ENCODE results near the gene ABLIM3.

The ABLIM3 gene

DNA sequence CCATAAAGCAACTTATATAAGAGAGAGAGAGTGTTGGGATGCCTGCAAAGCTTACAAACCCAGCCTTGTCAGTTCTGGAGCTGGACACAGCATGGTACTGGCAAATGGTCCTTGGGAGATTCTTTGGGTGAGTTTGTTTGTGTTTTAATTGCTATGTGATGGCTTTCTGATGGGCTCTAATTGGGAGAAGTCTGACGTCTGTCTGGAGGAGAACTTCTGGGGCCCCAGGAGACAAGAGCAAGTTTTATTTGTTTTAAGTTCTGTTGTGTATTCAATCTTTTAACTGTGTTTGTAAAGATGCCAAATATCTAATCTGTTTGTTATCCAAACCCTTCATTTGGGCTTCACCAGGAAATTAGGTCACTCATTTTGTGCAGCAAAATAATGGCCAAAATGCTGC lies 80.0 kb downstream of the ABLIM3 start:
- DNase-seq, result no peak

- no peak for DNase-seq
Observed at GRCh38 chr5:149221731-149222342, 80.5 kb downstream of the ABLIM3 start.

DNA sequence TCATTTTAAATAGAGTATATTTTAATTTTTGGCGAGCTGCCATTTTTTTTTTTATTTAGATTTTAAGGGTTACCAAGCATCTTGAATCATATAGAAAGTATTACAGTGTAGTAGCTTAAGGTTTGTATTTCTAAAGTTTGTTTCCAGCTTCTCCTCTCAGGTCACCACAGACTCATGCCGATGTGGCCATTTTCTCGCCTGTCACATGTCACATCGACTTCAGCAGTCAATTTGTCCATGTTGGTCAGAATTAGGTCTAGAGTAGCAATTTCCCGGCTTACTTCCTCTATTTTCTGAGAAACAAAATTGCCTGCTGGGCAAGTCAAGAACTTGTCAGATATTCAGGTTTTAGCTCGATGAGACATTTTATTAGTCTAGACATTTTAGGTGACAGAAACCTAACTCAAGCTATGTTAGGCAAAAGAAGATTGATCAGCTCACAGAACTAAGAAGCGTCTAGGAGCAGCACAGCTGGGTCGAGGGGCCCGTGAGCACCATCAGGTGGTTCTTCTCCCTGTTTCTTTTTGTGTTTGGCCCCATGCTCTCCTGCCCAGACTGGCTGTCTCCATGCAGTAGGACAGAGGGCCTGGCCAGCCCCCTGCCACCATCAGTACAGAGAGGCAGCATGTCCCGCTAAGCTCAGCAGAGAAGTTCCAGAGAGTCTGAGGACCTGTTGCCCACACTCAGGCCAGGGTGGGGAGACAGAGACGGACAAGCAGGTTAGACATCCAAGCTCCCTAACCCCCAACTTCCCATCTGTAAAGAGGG lies 82.0 kb downstream of the ABLIM3 start:
- no peak for DNase-seq

DNA sequence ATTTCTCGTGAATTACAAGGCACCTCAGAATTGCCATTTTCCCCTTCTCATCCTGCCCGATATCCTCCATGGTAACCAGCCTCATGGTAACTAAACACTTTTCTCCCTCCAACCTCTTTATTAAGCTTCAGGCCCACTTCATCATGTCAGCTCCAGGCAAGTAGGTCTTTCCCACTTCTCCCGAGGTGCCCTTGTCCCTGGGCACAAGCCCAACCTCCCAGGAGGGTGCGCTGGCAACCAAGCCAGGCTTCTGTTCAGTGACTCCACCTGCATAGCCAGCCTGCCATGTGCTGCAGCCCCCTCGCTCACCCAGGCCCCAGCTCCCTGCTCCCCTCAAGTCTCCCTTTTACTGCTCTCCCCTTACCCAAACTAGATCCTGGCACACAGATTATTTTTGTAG lies 83.0 kb downstream of the ABLIM3 start:
- peak; percentile 50 for DNase-seq

- DNase-seq, result no peak
Observed at GRCh38 chr5:149227168-149227826, 86.0 kb downstream of the ABLIM3 start.

GRCh38 chr5:149228618-149229297 lies 87.5 kb downstream of the ABLIM3 start:
- DNase-seq, result peak; percentile 8

- no peak for DNase-seq
Observed at GRCh38 chr5:149229298-149229937, 88.1 kb downstream of the ABLIM3 start.

GRCh38 chr5:149235841-149236240 lies 94.5 kb downstream of the ABLIM3 start:
- DNase-seq, result no peak

GRCh38 chr5:149237662-149238061 lies 96.4 kb downstream of the ABLIM3 start:
- no peak for DNase-seq

GRCh38 chr5:149238540-149238939 lies 97.2 kb downstream of the ABLIM3 start:
- DNase-seq, result no peak

- DNase-seq, result no peak
Observed at GRCh38 chr5:149239917-149240316, 98.6 kb downstream of the ABLIM3 start.

- DNase-seq, result no peak
Observed at GRCh38 chr5:149240354-149240998, 99.2 kb downstream of the ABLIM3 start.

DNA sequence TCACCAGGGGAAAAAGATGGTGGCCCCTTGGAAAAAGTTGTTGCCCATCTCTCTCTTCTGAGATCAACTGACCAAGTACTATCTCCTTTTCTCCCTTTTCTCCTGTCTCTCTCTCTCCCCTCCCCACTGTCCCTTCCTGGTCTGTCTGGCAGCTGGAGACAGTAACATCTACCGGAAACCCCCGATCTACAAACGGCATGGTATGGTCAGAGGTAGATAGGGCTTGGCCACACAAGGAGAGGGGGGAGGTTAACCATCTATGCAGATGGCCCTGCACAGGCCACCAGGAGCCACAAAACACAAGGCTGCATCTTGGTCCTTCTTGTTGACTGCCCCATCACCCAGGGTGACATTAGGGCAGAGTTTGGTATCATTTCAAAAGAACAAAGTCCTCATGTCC lies 101.0 kb downstream of the ABLIM3 start:
- DNase-seq, result no peak

DNA sequence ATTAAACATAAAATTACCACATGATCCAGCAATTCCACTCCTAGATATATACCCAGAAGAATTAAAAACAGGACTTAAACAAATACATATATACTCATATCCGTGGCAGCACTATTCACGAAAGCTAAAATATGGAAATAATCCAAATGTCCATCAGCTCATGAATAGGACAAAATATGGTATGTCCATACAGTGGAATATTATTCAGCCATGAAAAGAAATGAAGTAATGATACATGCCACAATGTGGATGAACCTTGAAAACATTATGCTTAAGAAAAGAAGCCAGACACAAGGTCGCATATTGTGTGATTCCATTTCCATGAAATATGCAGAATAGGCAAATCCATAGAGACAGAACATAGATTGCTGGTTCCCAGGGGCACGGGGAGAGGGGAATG lies 105.6 kb downstream of the ABLIM3 start:
- DNase-seq, result no peak

GRCh38 chr5:149247726-149248125 lies 106.4 kb downstream of the ABLIM3 start:
- no peak for DNase-seq

- DNase-seq, result no peak
Observed at GRCh38 chr5:149251546-149251945, 110.3 kb downstream of the ABLIM3 start.

DNA sequence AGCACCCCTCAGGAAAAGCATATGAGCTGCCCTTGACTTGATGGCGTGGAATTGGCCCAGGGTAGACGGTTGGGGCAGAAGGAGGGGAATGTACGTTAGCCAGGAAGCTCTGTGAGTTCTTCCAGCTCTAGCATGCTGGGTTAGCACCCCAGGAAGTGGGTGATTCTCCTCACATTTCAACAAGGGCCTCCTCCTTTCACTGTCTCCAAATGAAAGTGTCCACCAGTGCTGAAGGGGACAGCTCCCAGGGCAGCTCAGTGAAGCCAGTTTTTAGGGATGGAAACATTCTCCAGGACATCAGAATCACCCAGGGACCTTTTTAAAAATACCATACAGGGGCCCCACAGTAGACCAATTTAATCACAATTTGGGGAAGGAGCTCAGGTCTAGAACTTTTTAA lies 113.2 kb downstream of the ABLIM3 start:
- DNase-seq, result no peak

DNA sequence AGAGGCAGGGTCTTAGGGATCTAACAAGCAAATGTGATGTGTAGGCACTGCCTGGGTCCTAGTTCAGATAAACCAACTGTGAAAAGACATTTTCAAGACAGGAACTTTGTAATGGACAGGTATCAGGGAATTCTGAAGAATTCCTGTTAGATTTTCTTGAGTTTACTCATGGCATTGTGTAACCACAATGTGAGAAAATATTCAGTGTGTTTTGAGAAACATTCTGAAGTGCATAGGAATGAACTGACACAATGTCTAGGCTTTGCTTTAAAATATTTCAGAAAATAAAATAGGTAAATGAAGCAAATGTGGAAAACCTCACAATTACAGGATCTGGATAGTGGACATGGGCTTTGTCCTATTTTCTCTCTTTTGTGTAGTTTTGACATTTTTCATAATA lies 115.2 kb downstream of the ABLIM3 start:
- no peak for DNase-seq

DNA sequence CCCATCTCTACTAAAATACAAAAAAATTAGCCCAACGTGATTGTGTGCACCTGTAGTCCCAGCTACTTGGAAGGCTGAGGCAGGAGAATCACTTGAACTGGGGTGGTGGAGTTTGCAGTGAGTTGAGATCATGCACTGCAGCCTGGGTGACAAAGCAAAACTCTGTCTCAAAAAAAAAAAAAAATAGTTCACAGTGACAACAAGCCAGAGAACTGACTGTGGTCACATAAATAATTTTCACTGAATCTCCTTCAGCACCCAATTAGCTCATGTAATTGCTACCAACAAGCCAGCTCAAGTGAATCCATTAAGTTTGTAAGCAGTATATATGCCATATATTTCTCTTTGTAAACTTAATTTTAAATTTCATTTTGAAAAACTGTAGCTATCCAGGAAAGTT lies 115.8 kb downstream of the ABLIM3 start:
- DNase-seq, result no peak

GRCh38 chr5:149257889-149258705 lies 116.8 kb downstream of the ABLIM3 start:
- no peak for DNase-seq

DNA sequence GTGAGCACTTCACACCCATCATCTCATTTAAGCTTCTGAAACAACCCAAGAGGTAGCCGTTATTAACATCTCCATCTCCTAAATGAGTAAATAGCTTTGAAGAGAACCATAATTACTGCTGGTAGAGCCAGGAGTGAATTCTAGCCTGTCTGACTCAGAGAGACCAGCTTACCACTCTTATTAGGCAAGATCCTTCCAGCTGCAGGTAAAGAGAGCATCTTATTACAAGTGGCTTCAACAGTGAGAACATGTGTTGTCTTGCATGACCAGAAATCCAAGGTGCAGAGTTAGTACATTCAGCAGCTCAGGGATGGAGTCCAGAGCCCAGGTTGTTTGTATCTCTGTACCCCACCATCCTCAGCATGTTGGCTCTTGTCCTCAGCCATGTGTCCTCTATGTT lies 119.5 kb downstream of the ABLIM3 start:
- peak; percentile 63 for DNase-seq

DNA sequence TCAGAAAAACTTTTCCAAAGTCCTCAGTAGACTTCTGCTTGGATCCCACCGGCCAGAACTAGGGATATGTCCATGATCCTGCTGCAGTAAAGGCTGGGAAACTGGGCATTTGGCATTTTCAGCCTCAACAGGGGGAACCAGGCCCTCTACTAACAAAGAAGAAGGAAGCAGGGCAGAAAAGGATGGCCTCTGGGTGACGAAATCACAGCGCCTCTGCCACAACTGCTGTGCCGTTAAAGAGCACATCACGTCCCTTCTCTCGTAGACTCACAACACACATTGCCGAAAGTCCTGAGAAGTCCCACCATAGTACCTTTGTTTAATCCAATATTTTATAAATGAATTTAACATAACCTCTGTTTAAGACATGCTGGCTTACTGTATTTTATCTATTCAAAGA lies 120.0 kb downstream of the ABLIM3 start:
- no peak for DNase-seq

Data from DMS79 treated with DMSO at 0.1 percent for 48 hours (cell line).